Measurements from ENCODE around the gene KRT85. TPM values are rescaled to one million over a fixed set of nuclear protein-coding genes. Genes with fewer than 3 reads are reported as not detected.

KRT85 gene
- total RNA-seq, 2 experiments from 2014 or later = not detected

DNA sequence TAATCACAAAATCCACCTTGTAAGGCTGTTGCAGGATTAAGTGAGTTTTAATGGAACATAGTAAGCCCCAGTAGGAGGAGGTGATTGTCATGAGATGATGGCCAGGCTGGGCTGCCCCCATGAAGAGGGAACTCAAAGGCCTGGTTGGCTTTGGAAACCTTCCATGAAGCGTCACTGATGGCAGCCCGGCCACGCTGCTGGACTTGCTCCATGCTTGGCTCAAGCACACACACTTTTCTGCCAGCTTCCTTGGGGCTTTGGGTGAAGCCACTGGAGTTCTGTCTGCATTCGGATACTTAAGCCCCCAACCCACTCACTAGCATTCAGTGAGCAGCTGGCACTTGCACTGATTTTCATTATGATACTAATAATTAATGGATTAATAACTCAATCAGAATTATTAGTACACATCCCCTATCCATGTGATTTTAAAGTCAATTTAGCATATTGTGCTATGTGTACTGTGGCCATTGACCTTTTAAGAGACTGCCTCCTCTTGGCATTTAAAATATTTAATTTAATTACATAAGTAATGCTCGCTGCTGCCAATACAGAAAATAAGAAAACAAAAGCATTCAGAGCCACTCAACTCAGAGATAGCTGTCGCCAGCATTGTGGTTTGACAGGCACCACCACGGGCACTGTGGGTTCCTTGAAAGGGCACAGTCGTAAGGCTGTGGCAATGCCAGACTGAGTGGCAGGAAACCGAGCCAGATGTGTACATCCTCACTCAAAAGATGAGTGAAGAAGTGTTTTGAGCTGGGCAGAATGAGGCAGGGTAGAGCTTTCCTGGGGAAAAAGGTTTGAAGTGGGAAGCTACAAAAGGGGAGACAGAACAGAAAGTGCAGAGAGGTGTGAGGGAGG lies 15.9 kb downstream of the KRT85 start:
- Histone ChIP-seq H3K9me3 (ENCODE audit: control insufficient read depth in 1 of 2, insufficient read depth in 1 of 2, low read length in 2 of 2) (no peaks in the 10 kb centered on the region), H3K27me3 (ENCODE audit: control insufficient read depth in 1 of 2, insufficient read depth in 2 of 2, low read length in 2 of 2) (no peaks in the 10 kb centered on the region), H3K27ac (ENCODE audit: low read depth in 1 of 2, low read length in 2 of 2) (no peak overlapping the region), H3K4me1 (ENCODE audit: insufficient read depth, low read length) (peaks cover 22% of the 10 kb centered on the region), H3K36me3 (ENCODE audit: insufficient read depth, low read length) (no peaks in the 10 kb centered on the region), H3K4me3 (ENCODE audit: low read length) (no peak overlapping the region)
- H3K4me3 Mint-ChIP-seq = peak overlapping the region; percentile 36
- H3K36me3 Mint-ChIP-seq (ENCODE audit: low read depth) = no peaks in the 10 kb centered on the region
- no peaks in the 10 kb centered on the region for H3K9me3 Mint-ChIP-seq
- ChIA-PET POLR2A (interaction anchor here (0.6 to 1.2 kb wide), 2 partner anchors 11 to 24 kb away, joined by 3 to 4 read pairs; no protein-coding TSS in a partner anchor), CTCF (interaction anchor here (2.6 kb wide), 1 partner anchor 24 kb away, joined by 10 read pairs; no protein-coding TSS in a partner anchor)
- intact Hi-C loops (cut with DNase I, micrococcal nuclease) = no loop called here
- TF ChIP-seq, protein P1, sequence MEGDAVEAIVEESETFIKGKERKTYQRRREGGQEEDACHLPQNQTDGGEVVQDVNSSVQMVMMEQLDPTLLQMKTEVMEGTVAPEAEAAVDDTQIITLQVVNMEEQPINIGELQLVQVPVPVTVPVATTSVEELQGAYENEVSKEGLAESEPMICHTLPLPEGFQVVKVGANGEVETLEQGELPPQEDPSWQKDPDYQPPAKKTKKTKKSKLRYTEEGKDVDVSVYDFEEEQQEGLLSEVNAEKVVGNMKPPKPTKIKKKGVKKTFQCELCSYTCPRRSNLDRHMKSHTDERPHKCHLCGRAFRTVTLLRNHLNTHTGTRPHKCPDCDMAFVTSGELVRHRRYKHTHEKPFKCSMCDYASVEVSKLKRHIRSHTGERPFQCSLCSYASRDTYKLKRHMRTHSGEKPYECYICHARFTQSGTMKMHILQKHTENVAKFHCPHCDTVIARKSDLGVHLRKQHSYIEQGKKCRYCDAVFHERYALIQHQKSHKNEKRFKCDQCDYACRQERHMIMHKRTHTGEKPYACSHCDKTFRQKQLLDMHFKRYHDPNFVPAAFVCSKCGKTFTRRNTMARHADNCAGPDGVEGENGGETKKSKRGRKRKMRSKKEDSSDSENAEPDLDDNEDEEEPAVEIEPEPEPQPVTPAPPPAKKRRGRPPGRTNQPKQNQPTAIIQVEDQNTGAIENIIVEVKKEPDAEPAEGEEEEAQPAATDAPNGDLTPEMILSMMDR (IDR thresholded peaks at IDR 0.05) = no peak
- peaks cover 25% of the 10 kb centered on the region for H3K4me1 Mint-ChIP-seq (ENCODE audit: low read depth)
- no peaks in the 10 kb centered on the region for H3K27me3 Mint-ChIP-seq
- DNase-seq (peak; percentile 37 to 86 (median 60)), ATAC-seq (ENCODE audit: poor library complexity) (peak; percentile 99)
- H3K27ac Mint-ChIP-seq = peak overlapping the region; percentile 28

DNA sequence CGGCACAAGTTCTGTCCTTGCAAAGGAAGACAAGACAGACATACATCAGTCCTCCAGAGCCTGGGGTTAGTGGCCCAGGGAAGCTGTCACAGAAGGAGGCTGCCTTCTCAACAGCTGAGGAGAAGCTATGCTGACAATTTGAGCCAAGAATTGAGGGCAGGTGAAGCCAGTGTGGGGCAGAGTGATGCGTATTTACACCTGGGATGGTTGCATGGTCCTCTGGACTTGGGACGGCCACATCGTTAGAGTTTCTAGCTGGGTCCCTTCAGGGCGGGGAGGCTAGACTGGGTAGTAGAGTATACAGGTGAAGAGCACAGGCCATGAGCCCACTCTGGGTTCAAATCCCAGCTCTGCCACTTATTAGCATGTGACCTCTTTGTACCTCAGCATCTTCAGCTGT lies 16.5 kb downstream of the KRT85 start:
- intact Hi-C loops (cut with DNase I, micrococcal nuclease) = no loop called here
- Mint-ChIP-seq H3K4me3 (no peak overlapping the region), H3K27me3 (no peaks in the 10 kb centered on the region), H3K4me1 (ENCODE audit: low read depth) (peaks cover 25% of the 10 kb centered on the region), H3K27ac (no peak overlapping the region), H3K9me3 (no peaks in the 10 kb centered on the region), H3K36me3 (ENCODE audit: low read depth) (no peaks in the 10 kb centered on the region)
- no peaks in the 10 kb centered on the region for H3K27me3 ChIP-seq (ENCODE audit: control insufficient read depth in 1 of 2, insufficient read depth in 2 of 2, low read length in 2 of 2)
- POLR2A ChIA-PET = no interaction called here
- no peak overlapping the region for H3K4me3 ChIP-seq (ENCODE audit: low read length)
- ATAC-seq (ENCODE audit: poor library complexity) (no peak), DNase-seq (no peak)
- H3K27ac ChIP-seq (ENCODE audit: low read depth in 1 of 2, low read length in 2 of 2) = no peak overlapping the region
- CTCF ChIA-PET = no interaction called here
- no peaks in the 10 kb centered on the region for H3K9me3 ChIP-seq (ENCODE audit: control insufficient read depth in 1 of 2, insufficient read depth in 1 of 2, low read length in 2 of 2)
- TF ChIP-seq, protein P1 (IDR thresholded peaks at IDR 0.05) = no peak
- peaks cover 22% of the 10 kb centered on the region for H3K4me1 ChIP-seq (ENCODE audit: insufficient read depth, low read length)
- no peaks in the 10 kb centered on the region for H3K36me3 ChIP-seq (ENCODE audit: insufficient read depth, low read length)

DNA sequence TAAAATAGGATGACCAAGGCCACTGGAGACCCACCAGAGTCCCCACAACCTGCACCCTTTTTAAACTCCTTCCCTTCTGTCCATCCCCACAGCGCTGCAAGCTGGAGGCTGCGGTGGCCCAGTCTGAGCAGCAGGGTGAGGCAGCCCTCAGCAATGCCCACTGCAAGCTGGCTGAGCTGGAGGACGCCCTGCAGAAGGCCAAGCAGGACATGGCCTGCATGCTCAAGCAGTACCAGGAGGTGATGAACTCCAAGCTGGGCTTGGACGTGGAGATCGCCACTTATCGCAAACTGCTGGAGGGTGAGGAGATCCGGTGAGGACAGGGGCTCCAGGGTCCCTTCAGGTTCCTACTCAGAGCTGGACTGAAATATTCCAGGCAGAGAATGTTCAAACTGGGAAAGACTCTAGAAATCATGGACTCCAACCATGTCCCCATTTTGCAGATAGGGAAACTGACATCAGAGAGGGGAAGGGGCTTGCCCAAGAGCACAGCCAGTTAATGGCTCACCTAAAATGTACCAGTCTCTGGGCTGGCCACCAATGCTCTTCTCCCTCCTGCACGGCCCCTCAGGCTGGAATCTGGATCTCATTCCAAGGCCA lies 17.2 kb downstream of the KRT85 start:
- Mint-ChIP-seq H3K36me3 (ENCODE audit: low read depth) (no peaks in the 10 kb centered on the region), H3K27me3 (no peaks in the 10 kb centered on the region), H3K27ac (no peak overlapping the region), H3K9me3 (no peaks in the 10 kb centered on the region), H3K4me3 (no peak overlapping the region), H3K4me1 (ENCODE audit: low read depth) (peaks cover 25% of the 10 kb centered on the region)
- ChIA-PET CTCF (no interaction called here), POLR2A (no interaction called here)
- H3K27ac ChIP-seq (ENCODE audit: low read depth in 1 of 2, low read length in 2 of 2) = no peak overlapping the region
- TF ChIP-seq, protein P1 (IDR thresholded peaks at IDR 0.05) = no peak
- no peaks in the 10 kb centered on the region for H3K36me3 ChIP-seq (ENCODE audit: insufficient read depth, low read length)
- no peak overlapping the region for H3K4me3 ChIP-seq (ENCODE audit: low read length)
- DNase-seq = peak in 1 of 14 experiments; percentile 24
- no peaks in the 10 kb centered on the region for H3K9me3 ChIP-seq (ENCODE audit: control insufficient read depth in 1 of 2, insufficient read depth in 1 of 2, low read length in 2 of 2)
- no peaks in the 10 kb centered on the region for H3K27me3 ChIP-seq (ENCODE audit: control insufficient read depth in 1 of 2, insufficient read depth in 2 of 2, low read length in 2 of 2)
- H3K4me1 ChIP-seq (ENCODE audit: insufficient read depth, low read length) = peaks cover 22% of the 10 kb centered on the region
- intact Hi-C loops (cut with DNase I, micrococcal nuclease) = no loop called here
- no peak for ATAC-seq (ENCODE audit: poor library complexity)
